ENCODE data around the gene LRRC7.

LRRC7 gene

GRCh38 chr1:69567652-69568420, at the start of gene LRRC7:
TSS of gene LRRC7 (plus strand) at chr1:69567922. CDS start at chr1:69568640, 718 bp downstream.
- DNase-seq: peak; percentile 26

GRCh38 chr1:69519006-69519405, 48.7 kb upstream of the LRRC7 start:
- no peak for DNase-seq

- DNase-seq: no peak
Observed at GRCh38 chr1:69520326-69520725, 47.4 kb upstream of the LRRC7 start.

- DNase-seq: no peak
Observed at GRCh38 chr1:69523032-69523431, 44.7 kb upstream of the LRRC7 start.

- DNase-seq: no peak
Observed at GRCh38 chr1:69523461-69523860, 44.3 kb upstream of the LRRC7 start.

- no peak for DNase-seq
Observed at GRCh38 chr1:69524015-69524414, 43.7 kb upstream of the LRRC7 start.

- no peak for DNase-seq
Observed at GRCh38 chr1:69527273-69527672, 40.4 kb upstream of the LRRC7 start.

- DNase-seq: no peak
Observed at GRCh38 chr1:69528376-69528775, 39.3 kb upstream of the LRRC7 start.

- no peak for DNase-seq
Observed at GRCh38 chr1:69533343-69533742, 34.4 kb upstream of the LRRC7 start.

- DNase-seq: no peak
Observed at GRCh38 chr1:69534829-69535228, 32.9 kb upstream of the LRRC7 start.

- no peak for DNase-seq
Observed at GRCh38 chr1:69535490-69535889, 32.2 kb upstream of the LRRC7 start.

GRCh38 chr1:69540052-69540451, 27.7 kb upstream of the LRRC7 start:
- DNase-seq: no peak

GRCh38 chr1:69551476-69552324, 16.0 kb upstream of the LRRC7 start:
- DNase-seq: peak; percentile 33

- no peak for DNase-seq
Observed at GRCh38 chr1:69553726-69554125, 14.0 kb upstream of the LRRC7 start.

GRCh38 chr1:69568421-69569174, 876 bp downstream of the LRRC7 start:
- DNase-seq: no peak

- DNase-seq: no peak
Observed at GRCh38 chr1:69569175-69569541, 1.4 kb downstream of the LRRC7 start.

GRCh38 chr1:69569576-69570328, 2.0 kb downstream of the LRRC7 start:
- DNase-seq: no peak

- no peak for DNase-seq
Observed at GRCh38 chr1:69570356-69570755, 2.6 kb downstream of the LRRC7 start.

- no peak for DNase-seq
Observed at GRCh38 chr1:69572921-69573320, 5.2 kb downstream of the LRRC7 start.

- no peak for DNase-seq
Observed at GRCh38 chr1:69573911-69574310, 6.2 kb downstream of the LRRC7 start.

GRCh38 chr1:69585666-69586065, 17.9 kb downstream of the LRRC7 start:
- no peak for DNase-seq

- no peak for DNase-seq
Observed at GRCh38 chr1:69587391-69587790, 19.7 kb downstream of the LRRC7 start.

GRCh38 chr1:69589799-69590198, 22.1 kb downstream of the LRRC7 start:
- no peak for DNase-seq

Data from NCI-H2171 (cell line).